GM18858 (cell line): Measurements from ENCODE around the gene CFAP90.

Experiments used
- ATAC-seq: cut with Tn5 transposase; IDR thresholded peaks from one replicate; pipeline ENCODE4 v1.9.1; 2021; ENCODE audit not compliant: unreplicated experiment

Gene CFAP90

DNA sequence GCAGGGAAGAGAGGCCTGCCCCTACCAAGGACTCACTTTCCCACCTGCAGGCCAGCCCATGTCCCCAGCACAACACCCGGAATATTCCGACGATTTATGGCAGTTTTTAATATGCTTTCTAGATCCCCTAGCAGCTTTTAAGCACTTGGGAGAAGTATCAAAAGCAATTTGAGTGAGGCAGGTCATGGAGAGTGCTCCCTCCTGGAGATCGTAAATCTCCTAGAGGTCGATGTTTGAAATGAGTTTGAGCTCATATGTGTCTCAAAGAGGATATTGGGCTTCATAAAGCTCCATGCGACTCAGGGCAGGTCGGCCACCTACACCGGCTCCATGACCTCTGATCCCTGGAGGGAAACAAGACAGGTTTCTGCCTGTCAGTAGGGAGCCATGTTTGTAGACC lies 27.3 kb downstream of the CFAP90 start:
- ATAC-seq: no peak

- ATAC-seq: no peak
These were observed 28.5 kb downstream of the CFAP90 start for GRCh38 chr5:7822449-7822848.

DNA sequence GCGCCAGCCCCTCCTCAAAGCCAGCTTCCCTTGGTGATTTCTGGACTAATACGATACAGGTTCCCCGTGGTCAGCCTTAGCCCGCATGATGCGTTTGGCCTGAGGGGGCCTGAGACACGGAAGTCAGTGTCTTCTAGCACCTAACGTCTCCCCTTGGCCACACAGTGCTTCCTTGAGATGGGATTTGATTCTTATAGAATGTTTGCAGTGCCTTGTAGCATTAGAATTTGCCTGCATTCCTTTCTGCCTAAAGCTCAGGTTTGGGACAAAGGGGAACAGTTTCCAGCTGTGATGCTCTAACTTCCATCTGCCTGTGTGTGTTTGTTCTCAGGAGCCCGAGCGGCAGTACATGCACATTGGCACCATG lies 34.4 kb downstream of the CFAP90 start:
- ATAC-seq: no peak

GRCh38 chr5:7815892-7816534 lies 34.9 kb downstream of the CFAP90 start:
- ATAC-seq: peak; percentile 68

DNA sequence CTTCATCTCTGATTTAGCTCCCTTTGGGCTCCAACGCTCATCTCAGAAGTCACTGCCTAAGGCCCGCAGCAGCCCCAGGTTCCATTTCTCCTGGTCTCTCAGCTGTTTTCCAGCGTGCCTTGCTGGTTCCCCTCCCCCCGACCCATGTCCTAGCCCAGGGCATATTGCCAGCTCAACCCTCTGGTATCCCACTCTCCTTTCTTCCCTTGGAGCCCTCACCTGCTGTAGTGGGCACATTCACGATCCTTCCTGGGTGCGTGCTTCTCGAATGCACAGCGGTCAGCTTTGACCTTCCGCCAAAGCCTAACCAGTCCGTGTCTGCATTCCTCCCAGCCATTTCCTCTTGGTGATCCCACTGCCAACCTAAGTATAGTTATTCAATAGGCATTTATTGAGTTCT lies 36.1 kb downstream of the CFAP90 start:
- ATAC-seq: no peak

DNA sequence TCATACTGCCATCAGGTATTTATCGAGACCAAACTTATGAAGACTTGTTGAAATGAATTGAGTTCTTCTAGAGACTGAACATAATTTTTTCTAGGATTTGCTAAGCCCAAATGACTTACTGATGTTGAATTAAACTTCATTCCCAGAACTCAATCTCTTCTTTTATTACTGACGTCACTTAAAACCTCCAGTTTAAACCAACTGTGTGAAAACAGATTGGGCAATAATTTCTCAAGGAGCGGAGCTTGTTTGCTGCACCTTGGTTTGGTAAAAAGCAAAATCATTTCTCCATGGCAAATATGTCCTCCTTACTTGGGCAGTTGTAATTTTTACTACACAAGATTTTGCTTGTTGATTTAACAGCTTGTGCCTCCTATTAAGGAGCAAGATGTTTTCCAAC lies 37.4 kb downstream of the CFAP90 start:
- ATAC-seq: no peak

GRCh38 chr5:7813007-7813406 lies 37.9 kb downstream of the CFAP90 start:
- no peak for ATAC-seq

- no peak for ATAC-seq
These were observed 39.2 kb downstream of the CFAP90 start for GRCh38 chr5:7811715-7812114.

- ATAC-seq: no peak
These were observed 41.9 kb downstream of the CFAP90 start for GRCh38 chr5:7808998-7809397.

DNA sequence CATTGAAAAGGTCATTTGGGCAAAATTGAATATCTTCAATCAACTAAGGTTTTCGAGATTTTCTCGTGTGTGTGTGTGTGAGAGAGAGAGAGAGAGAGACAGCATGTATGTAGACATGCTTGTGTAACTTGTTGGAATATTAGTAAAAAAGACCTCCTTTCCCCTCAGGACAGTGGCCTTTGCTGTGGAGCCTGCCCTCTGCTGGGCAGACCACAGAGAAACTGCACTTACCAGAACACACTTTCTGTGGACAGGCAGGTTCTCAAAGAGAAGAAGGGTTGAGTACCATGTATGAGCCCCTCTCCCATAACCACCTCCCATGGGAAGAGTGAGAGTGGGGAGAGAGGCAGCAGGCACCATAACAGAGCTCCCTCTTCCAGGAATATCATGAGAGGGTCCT lies 45.6 kb downstream of the CFAP90 start:
- ATAC-seq: no peak

DNA sequence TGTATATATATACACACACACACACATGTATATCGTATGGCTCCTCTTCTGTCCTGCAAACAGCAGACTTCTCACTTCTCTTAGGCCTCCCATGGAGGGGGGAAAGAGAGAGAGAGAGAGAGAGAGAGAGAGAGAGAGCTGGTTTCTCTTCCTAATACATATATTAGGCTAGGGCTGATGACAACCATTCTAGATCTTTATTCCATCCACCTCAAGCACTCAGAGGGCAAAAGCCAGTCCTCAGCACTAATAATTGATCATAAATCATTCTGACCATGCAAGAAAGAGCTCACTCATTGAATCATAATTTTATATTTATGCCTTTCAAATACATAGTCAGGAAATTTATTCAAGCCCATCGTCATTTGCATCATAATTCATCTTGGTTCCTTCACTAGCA lies 47.0 kb downstream of the CFAP90 start:
- ATAC-seq: no peak

GRCh38 chr5:7802855-7803254 lies 48.1 kb downstream of the CFAP90 start:
- no peak for ATAC-seq

GRCh38 chr5:7801891-7802614 lies 48.9 kb downstream of the CFAP90 start:
- ATAC-seq: no peak

DNA sequence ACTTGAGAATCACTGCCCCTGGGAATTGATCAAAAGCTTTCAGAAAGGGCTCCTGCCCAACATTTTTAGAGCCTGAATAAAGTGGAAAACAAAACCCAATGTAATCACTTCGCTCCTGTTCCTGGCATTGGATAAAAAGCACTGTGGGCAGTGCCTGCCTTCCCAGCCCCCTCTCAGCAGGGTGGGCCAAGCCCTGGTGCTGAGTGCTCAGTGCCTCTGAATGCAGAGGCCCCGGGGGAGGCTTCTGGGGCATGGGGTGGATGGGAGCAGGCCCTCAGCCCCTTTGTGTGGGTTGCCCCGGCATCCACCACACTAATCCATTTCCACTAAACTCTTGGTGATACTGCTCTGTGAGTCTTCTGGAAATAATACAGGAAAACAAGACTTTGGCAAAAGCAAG lies 55.6 kb downstream of the CFAP90 start:
- ATAC-seq: no peak

DNA sequence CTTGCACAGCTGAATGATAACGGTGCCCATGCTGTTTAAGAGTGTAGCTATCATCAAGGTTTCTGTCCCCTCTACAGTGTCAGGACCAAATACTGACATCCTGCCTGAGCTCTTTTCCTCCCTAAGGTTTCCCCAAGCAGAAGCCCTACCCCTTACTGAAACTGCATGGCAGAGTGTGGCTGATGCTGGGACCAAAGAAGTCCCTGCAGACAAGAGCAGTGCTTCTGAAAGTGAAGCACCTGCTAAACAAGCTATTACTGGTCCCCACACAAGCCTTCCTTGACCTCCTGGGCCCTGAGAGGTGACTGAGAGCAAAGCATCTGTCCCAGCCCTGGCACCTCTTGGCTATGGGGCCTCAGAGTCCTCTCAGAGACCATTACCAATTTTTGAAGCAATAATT lies 56.1 kb downstream of the CFAP90 start:
- peak; percentile 47 for ATAC-seq

DNA sequence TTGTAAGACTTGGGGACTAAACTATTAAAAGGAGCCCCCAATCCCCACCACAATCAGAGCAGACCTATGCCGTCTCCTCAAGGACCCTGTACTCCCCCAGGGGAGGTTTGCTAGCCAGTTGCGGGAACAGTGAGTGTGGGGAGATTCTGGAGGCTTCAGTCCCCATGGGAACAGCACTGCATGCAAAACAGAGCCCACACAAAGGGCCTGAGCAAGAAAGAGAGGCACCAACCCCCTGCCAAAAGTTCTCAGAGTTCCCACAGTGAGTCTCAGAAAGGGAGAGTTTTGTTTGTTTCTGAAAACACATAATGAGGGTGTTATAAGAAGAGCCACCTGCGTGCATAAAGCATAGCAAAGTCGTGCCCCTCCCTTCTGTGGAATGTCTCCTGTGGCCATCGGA lies 56.6 kb downstream of the CFAP90 start:
- ATAC-seq: peak; percentile 91

DNA sequence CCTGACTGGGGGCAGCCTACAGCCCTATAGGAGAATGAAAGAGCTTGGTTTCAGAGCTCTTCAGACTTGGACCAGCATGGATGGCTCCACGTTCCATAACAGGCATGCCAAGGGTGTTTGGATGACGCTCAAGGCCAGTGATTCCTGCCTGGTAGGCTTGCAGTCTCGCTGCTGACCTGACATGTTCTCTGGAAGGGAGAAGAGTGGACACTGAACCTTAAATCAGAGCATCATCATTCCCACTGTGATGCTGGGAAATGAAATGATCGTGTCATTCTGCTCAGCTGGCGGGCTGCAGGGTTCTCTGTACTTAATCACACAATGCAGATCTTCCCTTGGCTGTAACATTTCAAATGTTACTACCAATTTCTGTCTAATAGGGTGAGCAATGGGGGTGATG lies 57.0 kb downstream of the CFAP90 start:
- peak; percentile 3 for ATAC-seq

GRCh38 chr5:7789567-7789966 lies 61.4 kb downstream of the CFAP90 start:
- no peak for ATAC-seq

DNA sequence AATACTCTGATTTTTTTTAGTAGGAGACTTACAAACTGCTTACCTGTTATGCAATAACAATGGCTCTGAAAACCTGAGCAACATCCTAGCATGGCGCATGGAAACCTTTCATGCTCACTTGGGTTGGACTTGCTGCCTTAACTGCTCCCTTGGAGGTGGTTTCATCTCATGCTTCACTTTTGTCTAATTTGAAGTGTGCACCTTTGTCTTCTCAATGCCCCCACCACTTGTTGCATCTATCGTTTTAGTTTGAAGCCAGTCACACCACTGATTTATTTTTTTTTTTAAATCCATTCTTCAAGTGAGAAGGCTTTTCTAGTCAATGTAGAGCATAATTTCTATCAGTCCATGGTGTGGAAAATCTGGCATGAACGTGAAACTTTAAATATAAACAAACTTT lies 63.2 kb downstream of the CFAP90 start:
- ATAC-seq: no peak

DNA sequence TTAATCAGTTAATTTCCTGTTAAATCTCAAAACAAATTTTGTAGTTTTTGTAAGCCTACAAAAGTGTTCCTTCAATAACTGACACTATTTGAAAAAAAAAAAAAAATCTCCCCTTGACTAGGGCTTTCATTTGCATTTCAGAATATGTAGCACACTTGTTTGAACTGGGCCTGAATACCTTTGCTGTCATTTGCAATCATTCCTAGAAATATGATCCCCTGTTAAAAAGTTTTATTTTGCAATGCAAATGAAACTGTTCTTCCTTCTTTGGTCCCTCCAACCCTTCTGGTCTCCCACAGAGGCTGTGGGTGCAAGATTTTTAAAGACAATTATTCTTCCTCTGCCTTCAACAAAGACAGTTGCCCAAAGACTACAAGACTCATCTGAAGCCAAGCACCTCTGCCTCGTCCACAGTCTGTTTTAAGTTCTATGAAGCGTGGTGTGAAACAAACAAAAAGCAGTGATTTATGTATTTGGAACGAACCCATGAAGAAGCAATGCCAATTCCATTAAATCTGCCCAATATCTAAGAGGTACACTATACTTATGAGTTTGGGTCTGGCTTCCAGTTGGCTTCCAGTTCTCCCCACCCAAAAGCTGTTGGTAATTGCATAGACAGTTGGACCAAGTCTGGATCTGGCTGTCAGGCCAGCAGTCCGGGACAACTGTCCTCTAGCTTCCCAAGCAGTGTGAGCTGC lies 66.1 kb downstream of the CFAP90 start:
- ATAC-seq: no peak

DNA sequence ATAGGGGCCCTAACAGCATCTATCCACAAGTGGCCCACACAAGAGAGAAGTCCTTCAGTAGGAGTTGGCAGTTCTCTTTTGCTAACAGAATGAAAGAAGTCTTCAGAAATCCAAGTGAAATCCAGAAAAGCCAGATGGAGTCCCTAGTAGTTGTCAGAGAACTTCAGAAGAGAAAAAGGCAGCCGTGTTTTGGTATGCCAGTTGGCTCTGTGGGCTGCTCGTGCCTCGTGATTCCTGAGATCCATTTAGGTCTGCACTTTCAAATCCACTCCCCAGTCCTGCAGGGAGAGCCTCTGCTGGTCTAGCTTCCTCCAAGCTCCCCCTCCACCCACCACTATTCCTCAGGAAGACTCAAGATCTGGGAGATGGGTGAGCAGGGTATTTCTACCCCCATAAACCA lies 69.0 kb downstream of the CFAP90 start:
- no peak for ATAC-seq
